MM.1S (cell line): ENCODE results near the gene CLEC16A.

Source experiments
- DNase-seq: peaks from one replicate; pipeline ENCODE4 v3.0.0-alpha.2; 2015
- H2AFZ ChIP-seq: fragments of 300-600 bp; sonication (generic); 2 replicates; pipeline ENCODE4 v1.6.0; 2016; ENCODE audit warnings: antibody characterized with exemption, low read length
- H3F3A ChIP-seq: fragments of 300-600 bp; sonication (generic); 2 replicates; pipeline ENCODE4 v1.6.1; 2016; ENCODE audit warnings: mild to moderate bottlenecking, antibody characterized with exemption, low read length, moderate library complexity, mixed read lengths; ENCODE audit not compliant: insufficient read depth
- H3K27ac ChIP-seq: fragments of 300-600 bp; sonication (generic); 2 replicates; pipeline ENCODE4 v1.5.1; 2016; ENCODE audit warnings: mild to moderate bottlenecking, low read length
- H3K27me3 ChIP-seq: fragments of 300-600 bp; sonication (generic); replicated peaks from 2 replicates; pipeline ENCODE4 v1.6.0; 2016; ENCODE audit warnings: low read length; ENCODE audit not compliant: insufficient read depth
- H3K36me3 ChIP-seq: fragments of 300-600 bp; sonication (generic); replicated peaks from 2 replicates; pipeline ENCODE4 v1.6.1; 2016; ENCODE audit warnings: mild to moderate bottlenecking, low read length, mixed read lengths; ENCODE audit not compliant: insufficient read depth
- H3K4me1 ChIP-seq: fragments of 300-600 bp; sonication (generic); 2 replicates; pipeline ENCODE4 v1.6.1; 2016; ENCODE audit warnings: low read length, mixed read lengths
- H3K4me2 ChIP-seq: fragments of 300-600 bp; sonication (generic); 2 replicates; pipeline ENCODE4 v1.6.0; 2016; ENCODE audit warnings: low read depth, low read length
- H3K4me3 ChIP-seq: fragments of 300-600 bp; sonication (generic); 2 replicates; pipeline ENCODE4 v1.5.1; 2016; ENCODE audit warnings: low read length, mixed read lengths
- H3K79me2 ChIP-seq: fragments of 300-600 bp; sonication (generic); 2 replicates; pipeline ENCODE4 v1.6.1; 2016; ENCODE audit warnings: mixed run types, low read length, mixed read lengths
- H3K9ac ChIP-seq: fragments of 300-600 bp; sonication (generic); 2 replicates; pipeline ENCODE4 v1.6.1; 2016; ENCODE audit warnings: low read length, mixed read lengths
- H3K9me2 ChIP-seq: fragments of 300-600 bp; sonication (generic); replicated peaks from 2 replicates; pipeline ENCODE4 v1.6.1; 2016; ENCODE audit warnings: mild to moderate bottlenecking, low read length, mixed read lengths; ENCODE audit not compliant: insufficient read depth
- H3K9me3 ChIP-seq: fragments of 300-600 bp; sonication (generic); replicated peaks from 2 replicates; pipeline ENCODE4 v1.6.1; 2016; ENCODE audit warnings: mild to moderate bottlenecking, low read length, mixed read lengths; ENCODE audit not compliant: insufficient read depth
- H4K20me1 ChIP-seq: fragments of 300-600 bp; sonication (generic); 2 replicates; pipeline ENCODE4 v1.6.1; 2016; ENCODE audit warnings: mild to moderate bottlenecking, low read length, moderate library complexity, mixed read lengths; ENCODE audit not compliant: insufficient read depth
- EZH2 ChIP-seq: fragments of 300-600 bp; sonication (generic); optimal IDR thresholded peaks from 2 replicates; pipeline ENCODE3; 2017; ENCODE audit warnings: low read depth, mild to moderate bottlenecking, antibody characterized with exemption, low read length, mixed read lengths
- EZH2phosphoT487 ChIP-seq: fragments of 300-600 bp; sonication (generic); IDR thresholded peaks from 2 replicates; pipeline ENCODE4 v1.6.1; 2018; ENCODE audit warnings: antibody characterized with exemption, low read length
- TF ChIP-seq, protein P1 (sequence below): fragments of 300-600 bp; sonication (generic); IDR thresholded peaks from 2 replicates; pipeline ENCODE4 v1.5.1; 2016; ENCODE audit warnings: antibody characterized with exemption, low read length, mixed read lengths

CLEC16A gene

DNA sequence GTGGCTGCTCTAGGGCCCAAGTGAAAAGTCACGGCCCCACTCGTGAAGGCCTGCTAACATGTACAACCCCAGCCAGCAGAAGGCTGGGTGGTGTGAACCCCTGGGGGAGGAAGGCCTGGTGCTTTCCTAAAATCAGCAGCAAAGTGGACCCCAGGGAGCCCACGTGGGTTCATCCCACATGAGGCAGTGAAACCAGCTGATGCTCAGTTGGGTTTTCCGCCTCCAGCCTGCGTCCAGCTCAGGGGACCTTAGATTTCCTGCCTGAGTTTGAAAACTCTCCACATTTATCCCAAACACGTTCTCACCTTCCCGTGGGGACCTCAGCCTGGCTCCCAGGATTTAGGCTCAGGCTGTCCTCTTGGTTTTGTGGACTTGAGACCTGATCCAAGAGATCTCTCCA, 225.8 kb downstream of the CLEC16A start:
- no peaks in the 10 kb centered on the region for H3K36me3 ChIP-seq
- H3K9me2 ChIP-seq = no peaks in the 10 kb centered on the region
- no peaks in the 10 kb centered on the region for H3K79me2 ChIP-seq
- no peak for TF ChIP-seq EZH2
- no peak for TF ChIP-seq EZH2phosphoT487
- TF ChIP-seq, protein P1, sequence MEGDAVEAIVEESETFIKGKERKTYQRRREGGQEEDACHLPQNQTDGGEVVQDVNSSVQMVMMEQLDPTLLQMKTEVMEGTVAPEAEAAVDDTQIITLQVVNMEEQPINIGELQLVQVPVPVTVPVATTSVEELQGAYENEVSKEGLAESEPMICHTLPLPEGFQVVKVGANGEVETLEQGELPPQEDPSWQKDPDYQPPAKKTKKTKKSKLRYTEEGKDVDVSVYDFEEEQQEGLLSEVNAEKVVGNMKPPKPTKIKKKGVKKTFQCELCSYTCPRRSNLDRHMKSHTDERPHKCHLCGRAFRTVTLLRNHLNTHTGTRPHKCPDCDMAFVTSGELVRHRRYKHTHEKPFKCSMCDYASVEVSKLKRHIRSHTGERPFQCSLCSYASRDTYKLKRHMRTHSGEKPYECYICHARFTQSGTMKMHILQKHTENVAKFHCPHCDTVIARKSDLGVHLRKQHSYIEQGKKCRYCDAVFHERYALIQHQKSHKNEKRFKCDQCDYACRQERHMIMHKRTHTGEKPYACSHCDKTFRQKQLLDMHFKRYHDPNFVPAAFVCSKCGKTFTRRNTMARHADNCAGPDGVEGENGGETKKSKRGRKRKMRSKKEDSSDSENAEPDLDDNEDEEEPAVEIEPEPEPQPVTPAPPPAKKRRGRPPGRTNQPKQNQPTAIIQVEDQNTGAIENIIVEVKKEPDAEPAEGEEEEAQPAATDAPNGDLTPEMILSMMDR = no peak
- no peak overlapping the region for H3K4me3 ChIP-seq
- no peak overlapping the region for H3K27ac ChIP-seq
- DNase-seq = no peak
- no peaks in the 10 kb centered on the region for H3K4me1 ChIP-seq
- H3K9me3 ChIP-seq = no peaks in the 10 kb centered on the region
- no peak overlapping the region for H2AFZ ChIP-seq
- no peaks in the 10 kb centered on the region for H3K27me3 ChIP-seq
- no peak overlapping the region for H3K9ac ChIP-seq
- H3F3A ChIP-seq = no peaks in the 10 kb centered on the region
- H4K20me1 ChIP-seq = no peaks in the 10 kb centered on the region
- H3K4me2 ChIP-seq = no peak overlapping the region

DNA sequence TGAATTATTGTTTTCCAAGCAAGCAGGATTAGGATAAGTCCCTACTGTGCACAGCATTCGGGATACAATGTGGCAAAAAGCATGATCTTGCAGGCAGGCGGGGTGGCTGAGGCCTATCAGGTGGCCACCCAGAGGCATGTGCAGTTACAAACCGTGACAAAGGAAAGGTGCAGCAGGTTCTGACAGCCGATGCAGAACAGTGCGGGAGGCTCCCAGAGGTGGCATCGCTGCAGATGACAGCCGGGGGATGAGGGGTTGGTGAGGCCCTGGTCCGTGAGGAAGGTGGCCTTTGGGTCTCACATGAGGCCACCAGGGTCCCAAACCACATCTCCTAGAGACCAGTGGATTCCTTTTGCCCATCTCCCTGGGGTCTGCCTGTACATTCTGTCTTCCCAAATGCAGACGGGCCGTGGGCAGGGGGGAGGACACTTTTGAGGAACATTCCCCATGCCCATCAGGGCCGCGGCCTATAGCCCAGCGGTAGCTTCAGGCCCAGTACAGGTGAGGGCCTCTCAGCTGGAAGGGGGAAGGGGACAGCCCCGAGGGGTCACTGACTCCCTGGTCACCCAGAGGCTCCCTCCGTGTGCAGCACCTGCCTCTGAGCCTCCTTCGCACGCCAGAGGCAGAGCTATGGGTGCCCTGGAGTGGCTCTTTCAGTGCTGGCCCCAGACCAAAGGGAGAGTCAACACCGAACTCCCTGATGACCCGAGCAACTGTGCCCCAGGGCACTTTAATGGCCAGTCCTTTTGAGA, 226.5 kb downstream of the CLEC16A start:
- no peaks in the 10 kb centered on the region for H3K36me3 ChIP-seq
- no peaks in the 10 kb centered on the region for H3K9me3 ChIP-seq
- H3K79me2 ChIP-seq = no peaks in the 10 kb centered on the region
- H3K27me3 ChIP-seq = no peaks in the 10 kb centered on the region
- no peak overlapping the region for H2AFZ ChIP-seq
- DNase-seq = no peak
- TF ChIP-seq EZH2phosphoT487 (no peak), EZH2 (no peak)
- TF ChIP-seq, protein P1 = no peak
- no peak overlapping the region for H3K4me3 ChIP-seq
- no peaks in the 10 kb centered on the region for H3K9me2 ChIP-seq
- H3F3A ChIP-seq = no peaks in the 10 kb centered on the region
- H4K20me1 ChIP-seq = no peaks in the 10 kb centered on the region
- no peak overlapping the region for H3K4me2 ChIP-seq
- H3K4me1 ChIP-seq = no peaks in the 10 kb centered on the region
- no peak overlapping the region for H3K9ac ChIP-seq
- no peak overlapping the region for H3K27ac ChIP-seq

DNA sequence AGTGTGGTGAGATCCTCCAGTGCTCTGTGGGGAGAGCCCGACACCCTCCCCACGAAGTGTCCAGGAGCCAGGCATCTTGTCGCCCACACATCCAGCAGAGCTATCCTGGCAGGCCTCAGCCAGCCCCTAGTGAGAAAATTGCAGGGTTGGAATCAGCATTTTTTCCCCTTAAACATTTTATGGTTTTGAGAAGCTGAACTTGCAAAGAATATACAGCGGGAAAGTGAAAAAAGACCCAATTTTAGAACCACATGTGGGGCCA, 227.0 kb downstream of the CLEC16A start:
- H3K4me2 ChIP-seq = no peak overlapping the region
- H3K4me1 ChIP-seq = no peaks in the 10 kb centered on the region
- H3K27me3 ChIP-seq = no peaks in the 10 kb centered on the region
- H3K27ac ChIP-seq = no peak overlapping the region
- no peak for DNase-seq
- no peaks in the 10 kb centered on the region for H3K79me2 ChIP-seq
- H4K20me1 ChIP-seq = no peaks in the 10 kb centered on the region
- H3F3A ChIP-seq = no peaks in the 10 kb centered on the region
- no peaks in the 10 kb centered on the region for H3K9me3 ChIP-seq
- H3K4me3 ChIP-seq = no peak overlapping the region
- no peaks in the 10 kb centered on the region for H3K36me3 ChIP-seq
- TF ChIP-seq, protein P1 = no peak
- TF ChIP-seq EZH2 = no peak
- no peak for TF ChIP-seq EZH2phosphoT487
- H3K9me2 ChIP-seq = no peaks in the 10 kb centered on the region
- H3K9ac ChIP-seq = no peak overlapping the region
- no peak overlapping the region for H2AFZ ChIP-seq
